HUDEP-2 (cell line): ENCODE data around the gene CTDSP1.

Experiments
- DNase-seq, 76 experiments: peaks; one replicate each; lab custom pipeline; 2025; ENCODE audit not compliant: unreplicated experiment in 76 of 76; lab: John Stamatoyannopoulos, UW

The CTDSP1 gene

DNA sequence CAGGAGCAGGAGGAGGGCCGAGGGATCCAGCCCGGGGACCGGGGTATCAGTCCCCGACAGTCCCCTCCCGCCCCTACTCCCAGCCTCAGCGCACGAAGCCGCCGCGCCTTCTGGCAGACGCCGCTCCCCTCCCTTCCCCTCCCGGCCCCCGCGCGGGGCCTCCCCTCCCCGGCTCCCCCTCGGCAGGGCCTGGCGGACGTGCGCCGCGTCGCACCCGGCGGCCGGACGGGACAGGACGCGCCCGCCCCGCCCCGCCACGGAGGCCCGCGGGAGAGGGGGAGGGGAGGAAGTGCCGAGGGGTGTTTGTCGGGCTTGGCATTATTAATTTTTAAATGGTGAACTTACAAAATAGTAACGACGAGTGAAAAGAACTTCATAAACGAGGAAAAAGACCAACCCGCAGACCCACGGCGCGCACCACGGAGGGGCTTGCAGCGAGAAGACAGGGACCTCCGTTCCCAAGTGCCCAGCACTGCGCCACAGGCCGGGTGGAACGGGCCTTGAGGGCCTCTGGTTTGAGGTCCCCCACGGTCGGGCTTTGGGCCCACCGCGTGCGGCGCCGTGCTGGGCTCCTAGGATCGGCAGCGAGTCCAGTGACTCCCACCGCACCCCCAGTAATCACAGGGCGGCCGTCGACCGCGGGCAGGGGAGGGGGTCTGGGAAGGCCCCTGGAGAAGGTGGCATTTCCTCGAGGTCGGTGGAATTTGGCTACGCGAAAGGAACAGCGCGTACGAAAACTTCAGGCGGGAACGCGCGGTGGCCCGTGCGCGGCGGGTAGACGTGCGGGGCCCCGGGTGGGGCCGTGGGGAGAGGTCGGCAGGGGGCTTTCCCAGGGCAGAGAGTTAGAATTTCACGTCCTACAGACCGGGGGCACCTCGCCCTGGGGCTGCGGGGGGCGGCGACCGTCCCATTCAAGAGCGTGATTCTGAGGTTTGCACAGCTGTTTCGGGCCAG lies 954 bp upstream of the CTDSP1 start:
- DNase-seq, result peak in 69 of 76 experiments; percentile 12 to 86 (median 68)

DNA sequence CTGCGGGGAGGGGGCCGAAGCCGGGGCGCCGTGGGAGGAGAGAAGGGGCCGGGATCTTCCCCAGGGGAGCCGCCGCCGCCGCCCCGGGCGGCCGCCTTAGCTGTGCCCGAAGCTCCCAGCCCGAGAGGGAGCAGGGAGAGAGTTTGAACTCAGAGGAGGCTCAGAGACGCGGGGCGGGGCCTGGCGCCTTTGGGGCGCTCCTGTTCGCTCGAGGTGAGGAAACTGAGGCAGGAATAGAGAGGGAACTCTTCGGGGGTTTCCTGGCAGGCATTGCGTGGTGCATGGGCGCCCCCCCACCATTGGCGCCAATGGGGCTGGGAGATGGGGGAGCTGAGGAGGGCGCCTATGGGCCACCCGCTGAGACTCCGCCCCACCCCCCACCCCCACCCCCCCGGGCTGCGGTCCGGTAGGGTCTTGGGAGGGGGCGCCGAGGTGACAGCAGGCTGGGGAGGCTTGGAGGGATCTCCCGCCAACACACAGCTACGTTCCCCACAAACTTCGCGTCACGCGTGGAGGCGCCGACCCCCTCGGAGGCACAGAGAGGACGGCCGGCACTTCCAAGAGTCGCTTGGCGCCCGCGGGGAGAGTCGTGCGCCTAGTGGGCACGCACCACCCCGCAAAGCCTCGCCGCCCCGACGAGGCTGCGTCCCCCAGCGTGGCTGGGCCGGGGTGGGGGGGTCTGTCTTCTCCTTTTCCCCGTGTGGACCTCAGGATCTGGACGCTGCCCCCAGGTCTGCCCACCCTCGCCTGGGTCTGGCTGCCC lies 680 bp downstream of the CTDSP1 start:
- DNase-seq, result peak in 21 of 76 experiments; percentile 1 to 58 (median 37)

DNA sequence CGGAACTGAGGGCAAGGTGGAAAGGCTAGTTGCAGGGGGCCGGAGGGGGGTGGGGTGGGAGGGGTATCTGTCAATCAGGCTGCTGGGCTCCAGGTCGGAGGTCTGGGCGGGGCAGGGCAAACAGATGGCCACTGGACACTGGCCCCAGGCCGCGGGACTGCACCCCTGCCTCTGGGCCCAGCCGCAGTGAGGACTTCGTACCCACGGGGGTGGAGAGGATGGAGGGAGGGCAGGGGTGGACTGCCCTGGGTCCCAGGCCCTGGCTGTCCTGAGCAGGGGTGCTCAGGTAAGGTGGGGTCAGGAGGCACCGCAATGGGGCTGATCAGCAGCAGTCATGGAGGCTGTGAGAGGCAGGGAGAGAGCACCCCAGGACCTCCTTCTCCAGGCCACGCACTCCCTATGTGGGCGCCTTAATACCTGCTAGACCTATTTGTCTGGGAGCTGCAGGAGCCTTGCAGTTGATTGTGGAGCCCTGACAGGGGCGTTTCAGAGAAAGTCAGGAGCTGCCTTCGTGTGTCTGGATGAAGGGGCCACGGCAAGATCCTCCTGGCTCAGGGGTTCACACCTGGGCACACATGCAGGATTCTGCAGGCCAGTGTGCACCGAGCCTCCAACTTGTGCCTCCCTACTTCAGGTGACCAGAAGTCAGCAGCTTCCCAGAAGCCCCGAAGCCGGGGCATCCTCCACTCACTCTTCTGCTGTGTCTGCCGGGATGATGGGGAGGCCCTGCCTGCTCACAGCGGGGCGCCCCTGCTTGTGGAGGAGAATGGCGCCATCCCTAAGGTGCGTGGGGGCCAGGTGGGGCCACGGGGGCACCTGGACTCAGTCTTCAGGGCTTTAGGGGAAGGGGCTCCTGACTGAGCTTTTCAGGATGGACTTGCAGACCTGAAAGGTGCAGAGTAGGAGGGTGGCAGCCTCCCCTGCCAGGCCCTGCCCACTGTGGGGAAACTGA lies 1.5 kb downstream of the CTDSP1 start:
- DNase-seq, result peak in 1 of 76 experiments; percentile 25

DNA sequence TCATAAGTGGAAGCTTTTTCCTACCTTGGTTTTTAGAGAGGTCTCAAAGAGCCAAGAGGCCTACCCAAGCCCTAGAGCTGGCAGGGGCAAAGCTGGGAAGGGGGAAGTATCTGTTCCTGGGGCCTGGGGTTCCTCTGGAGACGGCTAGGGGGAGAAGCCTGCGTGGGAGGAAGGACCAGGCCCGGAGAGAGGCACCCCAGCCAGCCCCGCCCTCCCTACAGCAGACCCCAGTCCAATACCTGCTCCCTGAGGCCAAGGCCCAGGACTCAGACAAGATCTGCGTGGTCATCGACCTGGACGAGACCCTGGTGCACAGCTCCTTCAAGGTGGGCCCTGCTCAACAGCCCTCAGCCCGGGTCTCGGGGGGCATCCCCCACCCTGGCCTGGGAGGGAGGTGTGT lies 2.2 kb downstream of the CTDSP1 start:
- DNase-seq, result no peak

DNA sequence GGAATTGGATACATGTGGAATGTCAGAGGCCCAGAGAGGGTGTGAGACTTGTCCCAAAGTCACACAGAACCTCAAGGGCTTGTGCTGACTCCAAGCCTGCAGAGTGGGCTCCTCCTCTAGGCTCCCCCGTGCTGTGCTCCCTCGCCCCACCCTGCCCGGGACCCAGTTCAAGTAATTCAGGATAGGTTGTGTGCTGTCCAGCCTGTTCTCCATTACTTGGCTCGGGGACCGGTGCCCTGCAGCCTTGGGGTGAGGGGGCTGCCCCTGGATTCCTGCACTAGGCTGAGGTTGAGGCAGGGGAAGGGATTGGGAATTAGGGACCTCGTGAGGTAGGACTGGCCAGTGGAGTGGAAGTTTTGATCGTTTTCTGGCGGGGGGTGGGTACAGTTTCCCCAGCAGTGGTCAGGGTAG lies 2.8 kb downstream of the CTDSP1 start:
- DNase-seq, result no peak

DNA sequence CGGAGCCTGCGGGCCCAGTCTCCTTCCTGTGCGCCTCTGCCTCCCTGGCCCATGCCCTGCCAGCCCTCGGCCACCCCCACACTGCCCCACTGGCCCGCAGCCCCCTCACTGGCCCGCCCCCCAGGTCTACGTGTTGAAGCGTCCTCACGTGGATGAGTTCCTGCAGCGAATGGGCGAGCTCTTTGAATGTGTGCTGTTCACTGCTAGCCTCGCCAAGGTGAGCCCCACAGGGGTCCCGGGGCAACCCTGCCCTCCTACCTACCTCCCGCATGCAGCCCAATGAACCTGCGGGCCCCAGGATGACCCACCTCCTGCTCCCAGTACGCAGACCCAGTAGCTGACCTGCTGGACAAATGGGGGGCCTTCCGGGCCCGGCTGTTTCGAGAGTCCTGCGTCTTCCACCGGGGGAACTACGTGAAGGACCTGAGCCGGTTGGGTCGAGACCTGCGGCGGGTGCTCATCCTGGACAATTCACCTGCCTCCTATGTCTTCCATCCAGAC lies 3.3 kb downstream of the CTDSP1 start:
- DNase-seq, result no peak

DNA sequence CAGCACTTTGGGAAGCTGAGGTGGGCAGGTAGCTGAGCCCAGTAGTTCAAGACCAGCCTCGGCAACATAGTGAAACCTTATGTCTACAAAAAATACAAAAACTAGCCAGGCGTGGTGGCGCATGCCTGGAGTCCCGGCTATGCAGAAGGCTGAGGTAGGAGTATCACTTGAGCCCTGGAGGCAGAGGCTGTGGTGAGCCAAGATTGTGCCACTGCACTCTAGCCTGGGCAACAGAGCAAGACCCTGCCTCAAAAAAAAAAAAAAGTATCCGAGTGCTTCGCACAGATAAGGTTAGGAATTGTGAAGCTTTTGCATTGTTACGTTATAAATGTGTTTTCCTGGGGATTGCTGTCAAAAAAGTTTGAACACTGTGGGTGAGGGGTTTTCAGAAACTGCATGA lies 4.1 kb downstream of the CTDSP1 start:
- no peak for DNase-seq

DNA sequence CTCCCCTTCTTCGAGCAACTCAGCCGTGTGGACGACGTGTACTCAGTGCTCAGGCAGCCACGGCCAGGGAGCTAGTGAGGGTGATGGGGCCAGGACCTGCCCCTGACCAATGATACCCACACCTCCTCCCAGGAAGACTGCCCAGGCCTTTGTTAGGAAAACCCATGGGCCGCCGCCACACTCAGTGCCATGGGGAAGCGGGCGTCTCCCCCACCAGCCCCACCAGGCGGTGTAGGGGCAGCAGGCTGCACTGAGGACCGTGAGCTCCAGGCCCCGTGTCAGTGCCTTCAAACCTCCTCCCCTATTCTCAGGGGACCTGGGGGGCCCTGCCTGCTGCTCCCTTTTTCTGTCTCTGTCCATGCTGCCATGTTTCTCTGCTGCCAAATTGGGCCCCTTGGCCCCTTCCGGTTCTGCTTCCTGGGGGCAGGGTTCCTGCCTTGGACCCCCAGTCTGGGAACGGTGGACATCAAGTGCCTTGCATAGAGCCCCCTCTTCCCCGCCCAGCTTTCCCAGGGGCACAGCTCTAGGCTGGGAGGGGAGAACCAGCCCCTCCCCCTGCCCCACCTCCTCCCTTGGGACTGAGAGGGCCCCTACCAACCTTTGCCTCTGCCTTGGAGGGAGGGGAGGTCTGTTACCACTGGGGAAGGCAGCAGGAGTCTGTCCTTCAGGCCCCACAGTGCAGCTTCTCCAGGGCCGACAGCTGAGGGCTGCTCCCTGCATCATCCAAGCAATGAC lies 4.8 kb downstream of the CTDSP1 start:
- DNase-seq, result no peak

DNA sequence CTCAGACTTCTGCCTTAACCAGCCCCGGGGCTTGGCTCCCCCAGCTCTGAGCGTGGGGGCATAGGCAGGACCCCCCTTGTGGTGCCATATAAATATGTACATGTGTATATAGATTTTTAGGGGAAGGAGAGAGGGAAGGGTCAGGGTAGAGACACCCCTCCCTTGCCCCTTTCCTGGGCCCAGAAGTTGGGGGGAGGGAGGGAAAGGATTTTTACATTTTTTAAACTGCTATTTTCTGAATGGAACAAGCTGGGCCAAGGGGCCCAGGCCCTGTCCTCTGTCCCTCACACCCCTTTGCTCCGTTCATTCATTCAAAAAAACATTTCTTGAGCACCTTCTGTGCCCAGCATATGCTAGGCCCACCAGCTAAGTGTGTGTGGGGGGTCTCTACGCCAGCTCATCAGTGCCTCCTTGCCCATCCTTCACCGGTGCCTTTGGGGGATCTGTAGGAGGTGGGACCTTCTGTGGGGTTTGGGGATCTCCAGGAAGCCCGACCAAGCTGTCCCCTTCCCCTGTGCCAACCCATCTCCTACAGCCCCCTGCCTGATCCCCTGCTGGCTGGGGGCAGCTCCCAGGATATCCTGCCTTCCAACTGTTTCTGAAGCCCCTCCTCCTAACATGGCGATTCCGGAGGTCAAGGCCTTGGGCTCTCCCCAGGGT lies 5.5 kb downstream of the CTDSP1 start:
- peak in 1 of 76 experiments; percentile 32 for DNase-seq

DNA sequence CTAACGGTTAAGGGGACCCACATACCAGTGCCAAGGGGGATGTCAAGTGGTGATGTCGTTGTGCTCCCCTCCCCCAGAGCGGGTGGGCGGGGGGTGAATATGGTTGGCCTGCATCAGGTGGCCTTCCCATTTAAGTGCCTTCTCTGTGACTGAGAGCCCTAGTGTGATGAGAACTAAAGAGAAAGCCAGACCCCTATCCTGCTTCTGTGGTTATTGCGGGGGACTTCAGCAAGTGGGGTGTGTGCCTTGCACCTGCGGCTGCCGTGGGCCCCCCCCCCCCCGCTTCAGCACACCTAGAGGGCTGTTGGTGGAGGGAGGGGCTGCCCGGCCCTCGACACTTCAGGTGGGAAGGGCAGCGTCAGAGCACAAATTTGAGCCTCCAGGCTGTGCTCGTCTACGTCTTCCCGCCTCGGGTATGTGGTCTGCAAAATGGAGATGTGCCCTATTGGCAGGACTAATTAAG lies 6.1 kb downstream of the CTDSP1 start:
- DNase-seq, result peak in 3 of 76 experiments; percentile 26 to 55 (median 51)

DNA sequence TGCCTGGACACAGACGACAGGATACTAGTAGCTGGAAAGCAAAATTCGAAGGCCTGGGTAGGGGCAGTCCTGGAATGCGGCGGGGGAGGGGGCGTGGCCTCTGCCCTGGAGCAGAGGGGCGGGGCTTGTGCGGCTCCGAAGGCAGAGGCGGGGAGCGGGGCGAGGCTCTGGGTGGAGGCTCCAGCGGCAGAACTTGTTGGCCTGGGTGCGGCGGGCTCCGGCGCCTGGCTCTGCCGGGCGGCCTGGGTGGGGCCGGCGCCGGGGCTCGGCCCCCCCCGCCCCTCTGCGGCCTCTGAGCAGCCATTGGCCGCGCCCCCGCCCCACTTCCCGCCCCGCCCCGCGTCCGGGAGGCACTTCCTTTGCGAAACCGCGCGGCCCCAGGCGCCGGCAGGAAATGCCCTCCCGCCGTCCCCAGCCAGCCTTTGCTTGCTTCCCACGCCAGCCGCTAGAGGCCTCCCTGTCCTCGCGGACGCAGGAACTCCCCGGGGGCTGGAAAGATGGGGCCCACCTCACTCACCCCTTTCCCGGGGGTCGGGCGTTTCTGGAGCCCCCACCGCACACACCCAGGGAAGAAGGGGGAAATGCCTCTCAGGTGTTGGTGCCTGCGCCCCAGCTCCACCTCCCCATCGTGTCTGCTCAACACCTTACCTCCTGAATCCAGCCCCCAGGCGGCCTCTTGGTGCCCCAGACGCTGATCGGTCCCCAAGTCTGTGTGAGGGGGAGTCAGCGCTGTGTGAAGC lies 6.7 kb downstream of the CTDSP1 start:
- DNase-seq, result peak in 75 of 76 experiments; percentile 71 to 100 (median 96)

DNA sequence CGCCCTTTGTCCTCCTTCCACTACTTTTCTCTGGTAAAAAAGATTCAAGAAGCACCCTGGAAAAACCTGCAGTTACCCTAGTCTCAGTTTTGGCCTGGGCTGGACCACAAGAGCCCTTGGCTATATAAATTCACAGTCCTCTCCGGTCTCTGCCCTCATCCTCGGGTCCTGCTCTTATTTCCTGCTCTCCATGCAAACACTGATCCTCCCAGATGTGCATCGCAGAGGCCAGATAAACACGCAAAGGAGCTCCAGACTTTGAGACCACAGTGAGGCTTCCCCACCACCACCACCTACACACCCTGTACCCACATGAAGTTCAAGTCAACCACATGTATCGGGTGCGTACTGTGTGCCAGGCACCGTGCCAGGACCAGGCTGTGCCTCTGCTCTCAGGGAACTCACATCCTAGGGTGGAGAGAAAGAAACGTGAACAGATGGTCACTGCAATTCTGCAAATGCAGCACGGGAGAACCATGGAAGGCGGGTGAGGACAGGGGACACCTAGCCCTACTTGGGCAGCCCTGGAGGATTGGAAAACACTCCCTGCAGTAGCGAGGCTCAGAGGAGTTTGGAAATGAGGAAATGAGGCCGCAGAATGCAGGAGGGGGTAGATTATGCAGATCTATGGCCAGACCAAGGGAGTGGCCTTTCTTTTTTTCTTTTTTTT lies 7.4 kb downstream of the CTDSP1 start:
- peak in 75 of 76 experiments; percentile 57 to 94 (median 84) for DNase-seq

DNA sequence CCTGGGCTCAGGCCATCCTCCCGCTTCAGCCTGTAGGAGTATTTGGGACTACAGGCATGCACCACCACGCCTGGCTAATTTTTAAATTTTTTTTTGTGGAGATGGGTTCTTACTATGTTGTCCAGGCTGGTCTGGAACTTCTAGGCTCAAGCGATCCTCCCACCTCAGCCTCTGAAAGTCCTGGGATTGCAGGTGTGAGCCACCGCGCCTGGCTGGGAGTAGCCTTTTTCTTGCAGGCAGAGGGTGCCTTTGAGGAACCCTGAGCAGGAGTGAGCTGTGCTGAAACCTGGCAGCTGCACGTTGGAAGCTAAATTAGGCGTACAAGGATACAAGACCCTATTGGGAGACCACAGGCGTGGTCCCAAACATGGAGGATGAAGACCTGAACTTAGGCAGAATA lies 8.0 kb downstream of the CTDSP1 start:
- DNase-seq, result peak in 1 of 76 experiments; percentile 17

DNA sequence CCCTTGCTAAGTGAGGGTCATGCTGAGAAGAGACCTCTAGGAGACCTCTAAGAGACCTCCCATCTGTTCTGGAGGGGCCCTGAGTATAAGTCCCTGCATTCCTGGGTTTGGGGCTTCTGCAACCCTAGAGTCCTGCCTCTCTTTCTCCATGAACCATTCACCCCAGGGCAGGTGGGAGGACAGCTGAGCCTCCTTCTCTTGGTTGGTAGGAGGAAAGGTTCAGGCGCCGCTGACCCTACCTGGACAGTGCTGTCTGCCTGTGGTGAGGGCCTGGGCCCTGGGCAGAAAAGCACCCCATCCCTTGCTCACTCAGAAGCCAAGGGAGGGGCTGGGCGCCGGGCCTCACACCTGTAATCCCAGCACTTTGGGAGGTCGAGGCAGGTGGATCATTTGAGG lies 18.7 kb downstream of the CTDSP1 start:
- no peak for DNase-seq

DNA sequence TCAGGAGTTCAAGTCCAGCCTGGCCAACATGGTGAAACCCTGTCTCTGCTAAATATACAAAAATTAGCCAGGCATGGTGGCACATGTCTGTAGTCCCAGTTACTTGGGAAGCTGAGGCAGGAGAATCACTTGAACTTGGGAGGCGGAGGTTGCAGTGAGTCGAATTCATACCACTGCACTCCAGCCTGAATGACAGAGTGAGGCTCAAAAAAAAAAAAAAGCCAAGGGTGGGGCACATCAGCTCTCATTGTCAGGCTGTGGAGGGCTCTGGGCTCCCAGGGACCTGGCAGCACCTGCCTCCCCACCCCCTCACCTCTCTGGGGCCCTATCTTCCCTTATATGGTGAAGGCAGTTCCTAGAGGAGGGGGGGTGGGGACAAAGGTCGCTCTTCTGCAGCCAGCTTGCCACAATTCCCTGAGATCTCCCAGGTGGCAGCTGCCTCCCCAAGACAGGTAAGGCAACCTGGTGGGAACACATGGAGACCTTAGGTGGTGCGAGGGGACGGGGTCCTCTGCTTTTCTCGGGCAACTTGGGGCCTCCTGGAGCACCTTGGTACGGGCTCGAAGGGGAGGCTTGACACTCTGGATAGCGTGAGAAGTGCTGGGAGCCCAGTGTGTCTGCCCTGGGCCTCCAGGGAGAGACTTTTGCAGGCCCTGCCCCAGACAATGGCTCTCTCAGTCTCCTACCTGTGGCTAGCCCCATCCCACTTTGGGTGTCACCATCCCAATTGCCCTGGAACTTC lies 19.2 kb downstream of the CTDSP1 start, which contains the start of gene VIL1:
TSS of gene VIL1 (plus strand) at position 407 of the 742 bp plus-strand sequence. CDS start 4,656 bp downstream, outside the sequence.
- DNase-seq, result no peak

DNA sequence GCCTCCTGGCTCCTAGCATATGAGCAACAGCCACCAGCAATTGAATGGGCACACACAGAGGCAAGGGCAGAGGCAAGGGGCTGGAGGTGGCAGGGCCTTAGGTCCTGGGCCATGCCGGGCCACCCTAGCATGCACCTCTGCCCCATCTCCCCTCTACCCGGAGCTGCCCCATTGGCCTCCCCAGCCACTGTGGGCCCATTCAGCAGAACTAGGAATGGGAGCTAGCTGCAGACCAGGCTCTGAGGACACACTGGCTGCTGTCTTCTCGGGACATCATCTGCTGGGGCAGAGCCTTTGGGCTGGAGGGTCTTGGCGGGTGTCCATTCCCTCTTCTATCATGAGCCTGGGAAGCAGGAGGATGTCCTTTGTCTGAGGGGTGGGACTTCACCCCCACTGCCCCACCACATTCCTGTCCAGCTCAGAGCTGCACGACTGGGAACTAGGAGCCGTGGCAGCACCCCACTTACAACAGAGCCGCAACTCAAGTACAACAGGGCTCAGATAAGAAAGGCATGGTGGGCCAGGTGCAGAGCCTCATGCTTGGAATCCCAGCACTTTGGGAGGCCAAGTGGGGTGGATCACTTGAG lies 20.1 kb downstream of the CTDSP1 start:
- DNase-seq, result no peak
